HG02973 (cell line): ENCODE data around the gene CDON.
"Not testable (repeated sequence)": the region's sequence is repeated elsewhere in the genome, so short reads cannot be mapped to it uniquely, and the experiment has no call there.

Experiments
- ATAC-seq: cut with Tn5 transposase; IDR thresholded peaks from one replicate; pipeline ENCODE4 v1.9.1; 2021; ENCODE audit warnings: moderate library complexity; ENCODE audit not compliant: unreplicated experiment

Gene CDON

GRCh38 chr11:126046570-126047195 is 16.0 kb downstream of the CDON start:
- ATAC-seq, result no peak

GRCh38 chr11:126039485-126040271 is 23.0 kb downstream of the CDON start:
- ATAC-seq, result no peak

- ATAC-seq, result no peak
These were observed 26.9 kb downstream of the CDON start for GRCh38 chr11:126035718-126036117.

- ATAC-seq, result no peak
These were observed 27.7 kb downstream of the CDON start for GRCh38 chr11:126034933-126035425.

GRCh38 chr11:126034039-126034932 is 28.4 kb downstream of the CDON start:
- ATAC-seq, result no peak

DNA sequence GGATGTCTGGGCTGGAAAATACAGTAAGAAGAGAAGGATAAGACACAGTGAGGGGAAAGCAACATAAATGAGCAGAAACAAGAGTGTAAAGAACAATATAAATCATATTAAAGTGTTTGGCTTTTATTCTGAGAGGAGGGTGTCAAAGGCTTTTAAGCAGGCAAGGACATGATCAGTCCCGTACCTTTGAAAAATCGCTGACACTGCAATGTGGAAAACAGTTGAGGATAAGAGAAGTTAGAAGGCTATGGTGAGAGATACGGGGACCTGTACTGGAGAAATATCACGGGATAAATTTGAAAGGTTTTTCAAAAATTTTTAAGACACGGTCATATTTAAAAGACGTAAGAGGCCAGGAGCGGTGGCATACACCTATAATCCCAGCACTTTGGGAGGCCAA is 30.3 kb downstream of the CDON start:
- ATAC-seq, result no peak

DNA sequence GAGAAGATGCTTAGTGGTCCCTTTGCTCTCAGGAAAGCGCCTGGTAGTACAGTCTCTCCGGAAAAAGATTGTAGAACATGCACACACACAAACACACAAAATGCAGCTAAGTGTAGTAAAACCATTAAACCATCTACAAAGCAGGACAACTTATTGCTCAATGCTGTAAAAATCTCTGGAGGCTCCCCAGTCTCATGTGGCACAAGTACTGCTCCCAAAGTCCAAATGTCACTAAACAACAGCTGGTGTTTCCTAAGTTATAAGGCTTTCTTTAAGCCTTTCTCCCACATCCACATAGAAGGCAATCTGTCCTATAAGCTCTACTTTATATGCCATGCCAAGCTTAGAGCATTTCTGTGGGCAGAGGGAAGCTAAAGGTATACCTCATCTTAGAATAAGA is 32.9 kb downstream of the CDON start:
- no peak for ATAC-seq

DNA sequence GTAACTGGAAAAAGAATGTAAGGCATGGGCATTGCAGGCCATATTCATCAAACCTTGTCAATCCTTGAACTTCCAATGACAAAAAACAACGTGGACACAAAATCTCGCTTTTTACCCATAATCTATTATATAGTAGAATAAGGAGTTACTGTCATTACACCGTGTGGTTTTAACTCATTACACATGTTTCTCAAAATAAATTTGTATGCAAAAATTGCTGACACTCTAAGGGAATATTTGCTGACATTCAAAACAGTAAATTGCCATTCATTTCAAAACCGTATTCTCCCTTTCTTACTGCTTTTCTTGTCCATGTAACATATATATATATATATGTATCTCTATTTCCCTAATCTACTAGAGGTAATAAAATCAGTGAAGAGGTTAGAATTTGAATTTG is 33.4 kb downstream of the CDON start:
- ATAC-seq, result no peak

- ATAC-seq, result not testable (repeated sequence)
These were observed 34.1 kb downstream of the CDON start for GRCh38 chr11:126028534-126028933.

DNA sequence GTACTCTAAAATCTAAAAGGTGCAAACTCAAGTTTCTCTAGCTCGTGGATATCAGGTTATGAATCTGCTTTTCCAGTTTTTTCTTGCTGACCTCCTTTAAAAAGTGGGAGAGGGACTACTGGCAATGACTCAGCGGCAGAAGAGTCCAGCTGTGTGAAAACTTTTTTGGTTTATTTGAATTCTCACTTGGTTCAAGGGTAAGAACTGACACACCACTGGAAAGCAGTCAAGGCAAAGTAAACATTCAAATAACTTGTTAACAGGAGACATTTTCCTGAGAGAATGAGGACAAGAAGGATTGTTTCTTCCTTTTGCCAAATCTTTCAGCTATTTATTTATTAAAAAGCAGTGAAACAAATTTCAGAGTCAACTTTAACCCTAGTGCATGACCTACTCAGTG is 36.1 kb downstream of the CDON start:
- no peak for ATAC-seq

- no peak for ATAC-seq
These were observed 36.8 kb downstream of the CDON start for GRCh38 chr11:126025822-126026221.

DNA sequence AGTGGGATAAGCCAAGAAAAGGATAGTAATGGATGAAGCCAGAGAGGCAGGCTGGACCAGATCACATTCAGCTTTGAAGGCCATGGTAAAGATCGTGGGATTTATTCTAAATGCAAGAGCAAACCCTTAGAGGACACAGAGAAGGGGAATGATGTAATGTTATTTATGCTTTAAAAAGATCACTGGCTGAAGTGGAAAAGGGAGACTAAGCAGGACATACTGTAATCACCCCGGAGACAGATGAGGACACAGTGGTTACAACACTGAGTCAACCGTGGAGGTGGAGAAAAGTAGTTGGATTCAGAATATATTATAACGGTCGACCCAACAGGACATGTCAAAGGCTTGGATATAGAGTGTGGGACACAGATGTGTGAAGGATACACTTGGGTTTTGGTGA is 38.5 kb downstream of the CDON start:
- ATAC-seq, result no peak

GRCh38 chr11:126012852-126013251 is 49.8 kb downstream of the CDON start:
- ATAC-seq, result no peak

DNA sequence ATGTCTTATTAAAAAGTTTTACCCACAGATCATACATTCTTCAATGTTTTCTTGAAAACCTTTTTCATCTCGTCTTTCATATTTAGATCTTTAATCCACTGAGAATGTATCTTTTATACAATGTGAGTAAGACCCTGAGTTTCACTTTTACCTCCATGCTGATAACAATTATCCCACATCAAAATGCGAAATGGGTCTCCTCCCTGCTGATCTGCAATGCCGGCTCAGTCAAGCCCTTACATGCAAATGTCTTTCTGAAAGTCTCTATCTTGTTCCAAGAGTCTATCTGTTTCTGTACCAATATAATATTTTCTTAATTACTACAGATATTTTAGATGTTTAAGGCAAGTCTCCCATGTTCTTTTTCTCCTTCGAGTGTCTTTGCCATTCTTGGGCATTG is 50.9 kb downstream of the CDON start:
- ATAC-seq, result no peak

- ATAC-seq, result no peak
These were observed 51.4 kb downstream of the CDON start for GRCh38 chr11:126011265-126011664.

- ATAC-seq, result no peak
These were observed 53.7 kb downstream of the CDON start for GRCh38 chr11:126008956-126009355.

- no peak for ATAC-seq
These were observed 55.4 kb downstream of the CDON start for GRCh38 chr11:126007238-126007637.

DNA sequence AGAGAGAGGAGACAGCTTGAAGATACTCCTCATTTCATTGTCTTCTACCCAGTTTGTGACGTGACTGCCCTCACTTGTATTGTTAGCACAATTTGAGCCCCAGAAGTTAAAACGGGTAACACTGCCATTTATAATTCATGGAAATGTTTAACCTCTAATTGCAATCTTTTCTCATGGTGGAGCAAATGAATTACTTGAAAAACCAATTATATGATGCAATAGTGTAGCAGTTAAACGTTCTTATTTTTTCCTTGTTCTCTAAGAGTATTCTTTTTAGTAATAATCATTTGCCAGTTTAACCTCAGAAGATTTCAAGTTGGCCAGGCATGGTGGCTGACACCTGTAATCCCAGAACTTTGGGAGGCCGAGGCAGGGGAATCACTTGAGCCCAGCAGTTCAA is 56.6 kb downstream of the CDON start:
- ATAC-seq, result no peak

GRCh38 chr11:126002181-126002580 is 60.5 kb downstream of the CDON start:
- no peak for ATAC-seq

DNA sequence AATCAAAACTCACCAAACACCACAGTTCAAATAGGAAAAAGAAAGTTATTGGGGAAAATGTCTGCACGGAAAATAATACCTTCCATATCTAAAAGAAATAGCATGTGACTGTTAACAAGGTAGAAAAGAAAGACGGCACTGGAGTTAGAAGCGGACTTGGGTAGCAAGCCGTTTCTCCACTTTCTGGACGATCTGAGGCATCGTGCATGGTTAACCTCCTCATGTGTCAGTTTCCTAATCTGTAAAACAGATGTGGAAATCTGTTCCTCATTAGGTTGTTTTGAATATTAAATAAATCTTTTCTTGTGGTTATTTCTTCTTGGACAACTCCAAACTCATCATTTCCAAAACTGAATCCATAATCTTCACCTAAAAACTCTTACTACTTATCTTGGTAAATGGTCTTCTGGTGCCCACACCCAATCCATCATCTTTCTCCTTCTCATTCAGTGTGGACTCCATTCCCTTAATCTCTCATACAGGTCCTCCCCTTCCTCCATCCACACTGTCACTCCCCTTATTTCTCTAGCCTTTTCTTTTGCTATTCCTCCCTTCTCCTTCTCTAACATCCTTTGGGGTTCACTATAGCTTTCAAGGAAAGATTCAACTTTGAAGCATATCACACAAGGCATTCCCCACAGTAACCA is 63.3 kb downstream of the CDON start:
- no peak for ATAC-seq

DNA sequence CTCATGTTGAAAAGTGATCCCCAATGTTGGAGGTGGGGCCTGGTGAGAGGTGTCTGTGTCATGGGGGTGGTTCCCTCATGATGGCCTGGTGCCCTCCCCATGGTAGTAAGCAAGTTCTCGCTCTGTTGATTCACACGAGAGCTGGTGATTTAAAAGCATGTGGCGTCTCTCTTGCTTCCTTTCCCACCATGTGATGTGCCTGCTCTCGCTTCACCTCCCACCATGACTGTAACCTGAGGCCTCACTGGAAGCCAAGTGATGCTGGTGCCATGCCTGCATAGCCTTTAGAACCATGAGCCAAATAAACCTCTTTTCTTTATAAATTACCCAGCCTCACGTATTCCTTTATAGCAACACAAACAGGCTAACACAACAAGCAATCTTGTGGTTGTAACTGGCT is 64.4 kb downstream of the CDON start:
- no peak for ATAC-seq
